ENCODE results near the gene ABLIM3. TPM values are rescaled to one million over a fixed set of nuclear protein-coding genes. Genes with fewer than 3 reads are reported as not detected.

ABLIM3 gene
- total RNA-seq, 4 donors from 2014 or later = 1.6 to 26.4 (median 5.7) TPM

DNA sequence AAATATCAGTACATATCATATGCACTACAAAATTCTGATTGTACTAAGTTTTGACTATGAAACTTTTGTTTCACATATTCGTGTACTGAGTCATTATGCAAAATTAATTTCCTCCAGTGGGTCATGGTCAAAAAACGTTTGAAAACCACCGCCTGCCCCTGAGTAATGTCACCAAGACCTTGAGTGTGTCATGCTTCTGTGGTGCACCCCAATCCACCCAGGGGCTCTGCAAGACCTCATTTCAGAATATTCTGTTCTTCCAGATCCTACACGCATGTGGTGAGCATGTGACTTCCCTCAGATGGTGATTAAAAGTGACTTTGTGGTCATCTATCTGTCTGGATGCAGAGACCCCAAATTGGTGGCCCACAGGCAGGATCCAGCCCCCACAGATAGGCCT is 31.0 kb downstream of the ABLIM3 start:
- Histone ChIP-seq H3K27me3 (no peaks in the 10 kb centered on the region), H3K9me3 (no peaks in the 10 kb centered on the region), H3K4me1 (no peaks in the 10 kb centered on the region), H3K27ac (no peak overlapping the region), H3K36me3 (no peaks in the 10 kb centered on the region), H3K4me3 (no peak overlapping the region)
- TF ChIP-seq POLR2A (IDR thresholded peaks at IDR 0.05) (no peak), CTCF (IDR thresholded peaks at IDR 0.05) (no peak)
- DNase-seq = no peak

GRCh38 chr5:149172709-149173505 is 31.6 kb downstream of the ABLIM3 start:
- Histone ChIP-seq H3K4me1 (no peaks in the 10 kb centered on the region), H3K4me3 (no peak overlapping the region), H3K9me3 (no peaks in the 10 kb centered on the region), H3K27me3 (no peaks in the 10 kb centered on the region), H3K36me3 (no peaks in the 10 kb centered on the region), H3K27ac (no peak overlapping the region)
- no peak for TF ChIP-seq POLR2A (IDR thresholded peaks at IDR 0.05)
- no peak for DNase-seq

GRCh38 chr5:149174847-149175234 is 33.5 kb downstream of the ABLIM3 start:
- Histone ChIP-seq H3K27ac (peak overlapping the region in 3 of 4 donors; percentile 18 to 53 (median 22)), H3K4me1 (no peaks in the 10 kb centered on the region), H3K9me3 (no peaks in the 10 kb centered on the region), H3K27me3 (no peaks in the 10 kb centered on the region), H3K36me3 (no peaks in the 10 kb centered on the region), H3K4me3 (no peak overlapping the region)
- TF ChIP-seq POLR2A (IDR thresholded peaks at IDR 0.05) (no peak), CTCF (IDR thresholded peaks at IDR 0.05) (no peak)
- DNase-seq = no peak

GRCh38 chr5:149175346-149176105 is 34.2 kb downstream of the ABLIM3 start:
- TF ChIP-seq CTCF (IDR thresholded peaks at IDR 0.05) (no peak), POLR2A (IDR thresholded peaks at IDR 0.05) (no peak)
- no peak for DNase-seq
- Histone ChIP-seq H3K27ac (peak overlapping the region; percentile 3 to 53 (median 16)), H3K4me1 (no peaks in the 10 kb centered on the region), H3K4me3 (no peak overlapping the region), H3K36me3 (no peaks in the 10 kb centered on the region), H3K9me3 (no peaks in the 10 kb centered on the region), H3K27me3 (no peaks in the 10 kb centered on the region)

GRCh38 chr5:149177339-149177843 is 36.1 kb downstream of the ABLIM3 start:
- Histone ChIP-seq H3K27me3 (no peaks in the 10 kb centered on the region), H3K9me3 (no peaks in the 10 kb centered on the region), H3K4me1 (no peaks in the 10 kb centered on the region), H3K36me3 (no peaks in the 10 kb centered on the region), H3K27ac (no peak overlapping the region), H3K4me3 (no peak overlapping the region)
- no peak for DNase-seq
- TF ChIP-seq POLR2A (IDR thresholded peaks at IDR 0.05) = no peak

- Histone ChIP-seq H3K9me3 (no peaks in the 10 kb centered on the region), H3K27me3 (no peaks in the 10 kb centered on the region), H3K36me3 (no peaks in the 10 kb centered on the region), H3K4me3 (no peak overlapping the region), H3K27ac (no peak overlapping the region), H3K4me1 (no peaks in the 10 kb centered on the region)
- TF ChIP-seq CTCF (IDR thresholded peaks at IDR 0.05) (no peak), POLR2A (IDR thresholded peaks at IDR 0.05) (no peak)
- DNase-seq = no peak
Measured at GRCh38 chr5:149177911-149178565, 36.7 kb downstream of the ABLIM3 start.

Data from Peyer's patch (tissue), 4 donors.